Raji (cell line): ENCODE data around the gene TFDP1.

Experiments used
- POLR2A ChIP-seq: IDR thresholded peaks from 2 replicates; pipeline ENCODE4 v1.6.1; 2011; ENCODE audit warnings: low read depth, low read length, control low read depth; ENCODE audit not compliant: insufficient read depth

Gene TFDP1, protein sequence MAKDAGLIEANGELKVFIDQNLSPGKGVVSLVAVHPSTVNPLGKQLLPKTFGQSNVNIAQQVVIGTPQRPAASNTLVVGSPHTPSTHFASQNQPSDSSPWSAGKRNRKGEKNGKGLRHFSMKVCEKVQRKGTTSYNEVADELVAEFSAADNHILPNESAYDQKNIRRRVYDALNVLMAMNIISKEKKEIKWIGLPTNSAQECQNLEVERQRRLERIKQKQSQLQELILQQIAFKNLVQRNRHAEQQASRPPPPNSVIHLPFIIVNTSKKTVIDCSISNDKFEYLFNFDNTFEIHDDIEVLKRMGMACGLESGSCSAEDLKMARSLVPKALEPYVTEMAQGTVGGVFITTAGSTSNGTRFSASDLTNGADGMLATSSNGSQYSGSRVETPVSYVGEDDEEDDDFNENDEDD

DNA sequence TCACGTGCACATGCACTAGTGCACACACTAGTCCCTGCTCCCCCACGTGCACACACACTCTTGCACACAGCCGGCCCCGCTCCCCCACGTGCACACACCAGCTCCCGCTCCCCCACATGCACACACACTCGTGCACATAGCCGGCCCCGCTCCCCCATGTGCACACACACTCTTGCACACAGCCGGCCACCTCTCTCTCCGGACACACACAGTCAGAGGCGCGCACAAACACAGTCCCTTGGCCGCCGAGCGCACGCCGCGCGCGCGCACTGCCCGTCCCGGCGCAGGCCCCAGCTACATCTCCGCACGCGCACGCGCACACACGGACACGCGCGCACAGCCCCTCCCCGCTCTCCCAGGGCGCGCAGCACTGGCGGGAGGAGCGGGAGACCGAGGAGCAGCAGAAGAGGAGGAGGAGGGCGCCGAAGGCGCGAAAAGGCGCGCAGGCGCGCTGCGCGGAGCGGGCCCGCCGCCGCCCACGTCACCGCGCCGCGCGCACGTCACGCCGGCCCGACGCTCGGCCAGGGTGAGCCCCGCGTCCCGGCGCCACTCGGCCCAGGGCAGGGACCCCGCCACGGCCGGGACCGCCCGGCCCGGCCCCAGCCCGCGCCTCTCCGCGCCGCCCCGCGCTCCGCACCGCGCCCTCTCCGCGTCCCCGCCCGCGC lies at the start of gene TFDP1:
Gene TFDP1 (plus strand): TSS at position 549 of the 665 bp plus-strand sequence. CDS start 1,085 bp downstream, outside the sequence.
- peak; percentile 89 for TF ChIP-seq POLR2A

GRCh38 chr13:113535381-113535781 lies 49.2 kb upstream of the TFDP1 start:
- TF ChIP-seq POLR2A, result no peak

GRCh38 chr13:113536461-113537110 lies 48.0 kb upstream of the TFDP1 start:
- no peak for TF ChIP-seq POLR2A

GRCh38 chr13:113537205-113537604 lies 47.3 kb upstream of the TFDP1 start:
- no peak for TF ChIP-seq POLR2A

GRCh38 chr13:113537909-113538688 lies 46.5 kb upstream of the TFDP1 start:
- TF ChIP-seq POLR2A, result no peak

GRCh38 chr13:113538689-113539058 lies 45.9 kb upstream of the TFDP1 start:
- TF ChIP-seq POLR2A, result no peak

DNA sequence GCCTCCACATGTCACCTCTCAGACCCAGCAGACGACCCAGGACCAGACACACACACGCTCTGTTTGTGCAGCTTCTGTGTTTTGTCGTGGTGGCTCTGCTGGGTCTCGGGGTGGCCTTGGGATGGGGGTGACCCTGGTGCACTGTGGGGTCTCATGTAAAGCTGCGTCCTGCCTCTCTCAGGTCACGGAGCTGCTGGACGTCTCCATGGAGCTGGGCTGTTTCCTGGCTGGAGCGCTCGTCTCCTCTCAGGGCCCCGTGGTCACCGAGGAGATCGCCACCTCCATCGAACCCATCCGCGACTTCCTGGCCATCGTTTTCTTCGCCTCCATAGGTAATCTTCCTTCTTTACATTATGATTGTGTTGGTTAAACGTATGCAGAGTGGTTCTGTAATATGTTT lies 45.4 kb upstream of the TFDP1 start:
- TF ChIP-seq POLR2A, result no peak

- TF ChIP-seq POLR2A, result no peak
These were observed 44.7 kb upstream of the TFDP1 start for GRCh38 chr13:113539822-113540221.

DNA sequence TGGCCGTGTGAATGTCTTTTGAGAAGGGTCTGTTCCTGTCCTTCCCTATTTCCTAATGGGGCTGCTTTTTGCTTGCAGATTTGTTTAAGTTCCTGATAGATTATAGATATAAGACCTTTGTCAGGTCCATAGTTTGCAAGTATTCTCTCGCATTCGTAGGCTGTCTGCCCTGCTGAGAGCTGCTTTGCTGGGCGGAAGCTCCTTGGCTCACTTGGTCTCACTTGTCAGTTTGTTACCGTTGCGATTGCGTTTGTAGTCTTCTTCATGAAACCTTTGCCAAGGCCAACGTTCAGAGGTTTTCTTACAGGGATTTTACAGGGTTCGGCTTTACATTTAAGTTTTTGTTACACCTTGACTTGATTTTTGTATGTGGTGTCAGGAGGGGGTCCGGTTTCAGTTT lies 44.0 kb upstream of the TFDP1 start:
- no peak for TF ChIP-seq POLR2A

DNA sequence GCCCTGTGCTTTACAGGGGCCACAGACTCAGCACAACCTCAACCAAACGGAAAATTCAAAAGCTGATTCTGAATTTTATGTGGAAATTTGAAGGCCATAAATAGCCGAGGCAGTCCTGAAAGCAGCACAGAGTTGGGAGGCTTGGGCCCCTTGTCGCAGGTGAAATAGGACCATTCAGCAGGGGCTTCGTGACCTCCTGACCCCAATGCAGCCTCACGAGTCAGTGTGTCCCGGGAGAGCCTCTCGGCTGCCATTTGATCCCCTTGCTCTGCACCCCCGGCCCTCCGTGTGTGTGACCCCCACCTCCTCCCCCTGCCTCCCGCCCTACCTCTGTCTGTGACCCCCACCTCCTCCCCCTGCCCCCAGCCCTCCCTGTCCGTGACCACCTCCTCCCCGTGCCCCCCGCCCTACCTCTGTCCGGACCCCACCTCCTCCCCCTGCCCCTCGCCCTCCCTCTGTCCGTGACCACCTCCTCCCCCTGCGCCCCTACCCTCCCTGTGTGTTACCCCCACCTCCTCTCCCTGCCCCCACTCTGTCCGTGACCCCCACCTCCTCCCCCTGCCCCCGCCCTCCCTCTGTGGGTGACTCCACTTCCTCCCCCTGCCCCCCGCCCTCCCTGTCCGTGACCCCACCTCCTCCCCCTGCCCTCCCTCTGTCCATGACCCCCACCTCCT lies 41.7 kb upstream of the TFDP1 start:
- no peak for TF ChIP-seq POLR2A

- no peak for TF ChIP-seq POLR2A
These were observed 40.3 kb upstream of the TFDP1 start for GRCh38 chr13:113544071-113544891.

DNA sequence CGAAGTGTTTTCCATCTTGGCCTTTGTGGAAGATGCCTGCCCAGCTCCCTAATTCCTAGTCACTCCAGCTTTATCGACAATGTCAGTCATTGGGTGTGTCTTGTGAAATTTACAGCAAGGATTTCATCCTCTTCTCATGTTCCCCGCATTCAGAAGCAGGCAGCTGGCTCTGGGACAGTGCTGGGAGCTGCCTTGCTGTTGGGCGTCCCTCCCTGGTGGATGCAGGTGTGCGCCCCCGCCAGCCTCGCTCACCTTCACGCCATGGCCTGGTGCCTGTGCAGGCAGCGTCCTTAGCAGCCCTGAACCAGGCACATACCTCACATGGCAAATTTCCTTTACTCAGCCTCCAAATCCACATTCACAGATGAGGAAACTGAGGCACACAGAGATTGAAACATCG lies 39.7 kb upstream of the TFDP1 start:
- TF ChIP-seq POLR2A, result no peak

- TF ChIP-seq POLR2A, result no peak
These were observed 39.1 kb upstream of the TFDP1 start for GRCh38 chr13:113545455-113545930.
